ENCODE measurements around the gene ZNF747.
"Not testable (repeated sequence)": the region's sequence is repeated elsewhere in the genome, so short reads cannot be mapped to it uniquely, and the experiment has no call there.

The ZNF747 gene

DNA sequence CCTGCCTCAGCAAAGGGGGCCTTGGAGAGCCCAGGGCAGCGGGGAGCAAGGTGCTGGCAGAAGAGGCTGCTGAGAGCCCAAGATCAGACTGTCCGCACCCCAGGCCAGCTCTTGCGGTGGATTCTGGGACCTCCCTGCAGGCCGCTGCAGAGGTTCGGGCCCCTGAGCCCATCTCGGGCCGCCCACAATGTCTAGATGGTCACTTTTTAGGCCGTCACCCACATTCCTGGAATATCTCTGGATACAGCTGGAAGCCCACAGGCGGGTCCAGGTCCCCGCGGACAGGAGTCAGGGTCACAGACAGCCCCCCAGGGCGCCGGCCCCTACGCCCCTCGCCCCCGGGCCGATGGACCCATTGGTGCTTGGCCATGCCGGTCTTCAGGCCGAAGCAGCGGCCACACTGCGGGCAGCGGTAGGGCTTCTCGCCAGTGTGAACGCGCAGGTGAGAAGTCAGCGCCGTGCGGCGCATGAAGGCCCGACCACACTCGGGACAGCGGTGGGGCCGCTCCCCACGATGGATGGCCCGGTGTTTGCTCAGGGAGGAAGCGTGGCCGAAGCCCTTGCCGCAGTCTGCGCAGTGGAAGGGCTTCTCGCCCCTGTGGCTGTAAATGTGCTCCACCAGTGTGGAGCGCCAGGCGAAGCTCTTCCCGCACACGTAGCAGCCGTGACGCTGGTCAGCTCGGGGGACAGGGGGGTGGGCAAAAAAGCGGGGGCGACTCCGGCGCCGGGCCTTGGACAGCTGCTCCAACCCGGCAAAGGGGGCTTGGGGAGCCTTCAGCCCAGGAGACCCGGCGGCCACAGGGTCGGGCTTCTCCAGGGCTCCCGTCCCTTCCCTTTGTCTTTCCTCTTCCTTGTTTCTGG lies 2.1 kb downstream of the ZNF747 start:
- no peak for DNase-seq

- DNase-seq, result no peak
Measured at GRCh38 chr16:30530163-30531037, 4.3 kb downstream of the ZNF747 start.

GRCh38 chr16:30528799-30529457 lies 5.7 kb downstream of the ZNF747 start:
- no peak for DNase-seq

DNA sequence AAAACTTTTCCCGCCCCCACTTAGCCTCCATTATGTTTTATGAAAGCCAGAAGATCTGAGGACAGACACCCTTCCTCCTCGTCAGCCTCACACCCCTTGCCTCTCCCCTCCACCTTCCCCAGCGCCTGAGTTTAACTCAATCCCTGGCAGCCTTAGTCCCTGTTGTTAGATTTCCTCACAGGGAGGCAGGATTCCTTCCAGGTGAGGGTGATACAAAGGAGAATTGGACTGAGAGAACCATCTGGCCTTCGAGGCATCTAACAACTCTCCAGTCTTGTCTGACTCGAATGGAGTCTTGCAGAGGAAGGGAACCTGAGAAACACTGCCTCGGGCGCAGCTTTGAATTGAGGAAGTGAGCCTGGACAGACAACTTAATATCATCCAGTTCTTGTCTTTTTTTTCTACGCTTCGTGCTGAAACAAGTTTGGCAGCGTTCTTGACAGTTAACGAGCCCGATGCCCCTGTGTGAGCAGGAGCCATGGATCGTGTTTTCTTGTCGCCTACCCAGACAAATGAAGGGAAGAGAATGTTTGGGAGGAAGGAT lies 7.0 kb downstream of the ZNF747 start:
- DNase-seq, result peak in 1 of 2 experiments; percentile 50

DNA sequence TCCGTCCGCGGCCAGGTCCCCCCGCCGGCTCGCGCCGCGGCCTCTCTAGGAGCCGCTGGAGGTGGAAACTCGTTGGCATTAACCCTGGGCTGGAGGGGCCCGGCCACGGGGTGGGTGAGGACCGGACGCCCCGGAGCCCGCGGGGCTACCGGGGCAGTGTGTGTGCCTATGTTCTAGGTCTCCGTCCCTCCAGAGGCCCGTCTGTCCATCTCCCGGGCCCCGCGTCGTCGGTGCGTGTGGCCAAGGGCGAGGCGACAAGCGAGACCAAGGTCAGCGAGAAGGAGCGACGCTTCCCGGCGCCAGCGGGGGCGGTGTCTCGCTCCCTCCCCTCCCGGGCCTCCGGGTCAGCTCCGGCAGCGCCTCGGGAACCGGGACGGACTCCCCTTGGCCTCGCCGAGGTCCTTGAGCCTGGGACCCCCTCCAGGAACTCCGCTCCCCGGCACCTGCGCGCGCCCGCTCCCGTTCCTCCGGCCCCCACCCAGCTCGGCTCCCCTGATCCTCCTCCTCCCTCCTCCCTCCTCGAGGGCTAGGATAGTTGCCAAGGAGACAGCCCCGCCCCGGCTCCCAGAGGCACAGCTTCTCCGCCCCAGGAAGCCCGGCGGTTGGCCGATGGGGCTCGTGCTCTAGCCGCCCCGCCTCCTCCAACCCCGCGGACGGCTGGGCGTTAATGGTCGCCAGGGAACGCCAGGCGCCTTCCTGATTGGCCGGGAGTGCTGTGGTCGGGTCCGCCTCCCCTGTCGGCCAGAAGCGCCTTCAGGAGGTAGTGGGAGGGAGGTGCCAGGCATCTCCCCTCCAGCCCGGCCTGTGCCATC lies 7.6 kb downstream of the ZNF747 start:
- peak; percentile 96 to 99 for DNase-seq

DNA sequence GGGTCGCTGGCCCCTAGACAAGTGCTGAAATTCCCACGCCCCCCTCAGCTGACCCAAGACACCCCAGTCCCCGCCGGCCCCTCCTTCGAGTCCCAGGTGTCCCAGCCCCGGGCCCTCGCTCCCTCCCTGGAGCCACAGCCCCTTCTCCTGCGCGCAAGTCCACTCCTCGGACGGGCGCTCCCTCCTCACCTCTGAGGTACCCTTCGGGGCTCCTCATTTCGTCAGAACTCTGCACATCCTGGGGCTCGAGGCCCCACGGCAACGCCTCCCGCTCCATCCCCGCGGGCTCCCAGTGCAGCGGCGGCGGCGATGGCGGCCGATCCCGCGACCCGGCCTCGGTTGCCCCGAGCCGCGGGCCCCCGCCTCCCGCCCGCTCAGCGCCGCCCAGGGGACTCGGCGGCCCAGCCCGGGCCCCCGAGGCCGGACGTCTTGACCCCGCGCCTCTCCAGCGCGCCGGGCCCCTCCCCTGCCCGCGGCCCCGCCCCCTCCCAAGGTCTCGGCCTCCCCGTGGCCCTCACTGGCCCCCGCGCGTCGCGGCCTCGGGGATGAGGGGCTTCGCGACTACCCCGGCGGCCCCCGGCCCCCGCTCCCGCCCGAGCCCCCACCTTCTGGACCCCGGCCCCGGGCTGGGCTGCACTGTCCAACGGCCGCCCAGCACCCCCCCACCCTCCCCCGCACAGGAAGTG lies 8.4 kb downstream of the ZNF747 start, which contains the start of gene ZNF768:
Gene ZNF768, minus strand, starts transcription at position 430 of the 686 bp plus-strand sequence. Its CDS starts 153 bp downstream, at position 277.
- peak in 1 of 2 experiments; percentile 79 for DNase-seq

DNA sequence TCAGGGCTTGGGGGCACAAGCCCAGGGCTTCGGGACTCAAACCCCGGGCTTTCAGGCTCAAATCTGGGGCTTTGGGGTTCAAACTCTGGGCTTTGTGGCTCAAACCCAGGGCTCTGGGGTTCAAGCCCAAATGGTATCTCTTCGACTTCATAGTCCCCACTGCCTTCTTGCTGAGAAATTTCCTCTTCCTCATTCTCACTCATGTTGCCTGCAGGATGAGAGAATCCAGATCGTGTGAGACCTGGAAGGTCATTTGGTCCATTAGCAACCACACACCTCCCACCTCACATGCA lies 8.9 kb downstream of the ZNF747 start:
- DNase-seq, result no peak

DNA sequence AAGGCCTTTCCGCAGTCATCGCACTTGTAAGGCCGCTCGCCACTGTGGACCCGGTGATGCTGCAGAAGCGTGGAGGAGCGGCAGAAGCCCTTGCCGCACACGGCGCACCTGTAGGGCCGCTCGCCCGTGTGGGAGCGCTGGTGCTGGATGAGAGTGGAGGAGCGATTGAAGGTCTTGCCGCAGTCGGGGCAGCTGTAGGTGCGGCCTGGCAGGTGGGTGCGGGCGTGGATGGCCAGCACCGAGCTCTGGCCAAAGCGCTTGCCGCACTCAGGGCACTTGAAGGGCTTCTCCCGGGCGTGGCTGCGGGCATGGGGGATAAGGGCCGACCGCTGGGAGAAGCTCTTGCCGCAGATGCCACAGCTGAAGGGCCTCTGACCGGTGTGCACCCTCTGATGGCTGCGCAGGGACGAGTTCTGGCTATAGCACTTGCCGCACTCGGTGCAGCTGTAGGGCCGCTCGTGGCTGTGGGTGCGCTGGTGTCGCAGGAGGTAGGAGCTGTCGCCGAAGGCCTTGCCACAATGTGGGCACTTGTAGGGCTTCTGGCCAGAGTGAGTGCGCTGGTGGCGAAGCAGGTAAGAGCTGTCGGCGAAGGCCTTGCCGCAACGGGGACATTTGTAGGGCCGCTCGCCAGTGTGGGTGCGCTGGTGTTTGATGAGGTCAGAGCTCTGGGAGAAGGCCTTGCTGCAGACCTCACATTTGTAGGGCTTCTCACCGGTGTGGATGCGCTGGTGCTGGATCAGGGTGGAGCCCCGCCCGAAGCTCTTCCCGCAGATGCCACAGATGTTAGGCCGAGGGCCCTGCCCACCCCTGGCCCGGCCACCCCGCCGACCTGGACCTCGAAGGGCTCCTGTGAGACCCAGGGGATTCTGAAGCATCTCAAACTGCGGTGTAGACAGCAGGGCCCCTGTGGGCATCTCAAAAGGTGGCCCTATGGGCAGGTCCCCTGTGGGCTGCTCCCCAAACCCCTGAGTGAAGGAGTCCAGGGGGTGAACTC lies 9.8 kb downstream of the ZNF747 start:
- no peak for DNase-seq

DNA sequence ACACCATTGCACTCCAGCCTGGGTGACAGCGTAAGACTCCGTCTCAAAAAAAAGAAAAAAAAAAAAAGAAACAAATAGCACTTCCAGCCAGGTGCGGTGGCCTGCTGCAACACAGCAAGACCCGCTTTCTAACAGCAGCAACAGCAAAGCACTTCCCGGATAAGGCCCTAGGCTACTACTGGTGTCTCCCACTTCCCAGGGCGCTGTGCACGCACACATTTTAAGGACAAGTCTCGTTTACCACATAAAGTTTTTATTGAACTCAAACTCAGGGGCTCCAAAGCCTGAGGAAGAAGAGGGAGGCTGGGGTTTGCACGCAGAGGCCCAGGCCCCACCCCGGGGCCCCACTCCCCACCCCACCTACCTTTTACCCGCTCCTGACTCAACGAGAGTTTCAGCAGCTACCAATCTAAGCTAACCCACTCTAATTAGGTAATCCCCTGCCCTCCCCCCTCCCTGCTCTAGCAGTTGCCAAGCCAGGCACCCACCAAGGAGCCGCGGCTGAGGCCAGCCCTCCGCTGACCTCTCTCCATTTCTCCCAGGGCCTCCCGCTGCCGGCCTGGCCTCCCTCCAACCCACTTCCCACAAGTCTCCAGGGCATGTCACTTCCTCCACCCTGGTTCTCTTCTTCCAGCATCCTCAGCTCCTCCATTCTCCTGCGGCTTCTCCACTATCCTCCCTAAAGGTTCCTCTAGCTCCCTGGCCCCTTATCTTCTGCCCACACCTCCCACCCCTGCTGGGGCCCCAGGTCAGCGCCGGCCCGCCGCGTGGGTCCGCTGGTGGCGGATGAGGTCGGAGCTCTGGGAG lies 10.7 kb downstream of the ZNF747 start:
- no peak for DNase-seq

DNA sequence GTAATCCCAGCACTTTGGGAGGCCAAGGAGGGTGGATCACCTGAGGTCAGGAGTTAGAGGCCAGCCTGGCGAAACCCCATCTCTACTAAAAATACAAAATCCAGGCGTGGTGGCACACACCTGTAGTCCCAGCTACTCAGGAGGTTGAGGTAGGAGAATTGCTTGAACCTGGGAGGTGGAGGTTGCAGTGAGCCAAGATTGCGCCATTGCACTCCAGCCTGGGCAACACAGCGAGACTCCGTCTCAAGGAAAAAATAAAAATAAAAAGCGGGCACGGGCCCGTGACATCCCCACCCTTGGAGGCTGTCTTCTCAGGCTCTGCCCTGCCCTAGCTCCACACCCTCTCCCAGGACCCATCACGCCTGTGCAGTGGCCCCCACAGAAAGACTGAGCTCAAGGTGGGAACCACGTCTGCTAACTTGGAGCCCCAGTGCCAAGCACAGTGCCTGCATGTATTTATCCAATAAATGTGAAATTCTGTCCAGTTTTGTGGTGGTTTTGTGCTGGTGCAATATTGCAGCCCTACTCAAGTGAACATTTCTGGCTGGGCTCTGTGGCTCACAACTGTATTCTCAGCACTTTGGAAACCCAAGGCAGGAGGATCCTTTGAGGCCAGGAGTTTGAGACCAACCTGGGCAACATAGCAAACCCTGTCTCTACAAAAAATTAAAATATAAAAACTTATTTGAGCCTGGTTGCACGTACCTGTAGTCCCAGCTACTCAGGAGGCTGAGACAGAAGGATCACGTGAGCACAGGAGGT lies 11.8 kb downstream of the ZNF747 start:
- not testable (repeated sequence) for DNase-seq

GRCh38 chr16:30521873-30522641 lies 12.6 kb downstream of the ZNF747 start:
- DNase-seq, result no peak

DNA sequence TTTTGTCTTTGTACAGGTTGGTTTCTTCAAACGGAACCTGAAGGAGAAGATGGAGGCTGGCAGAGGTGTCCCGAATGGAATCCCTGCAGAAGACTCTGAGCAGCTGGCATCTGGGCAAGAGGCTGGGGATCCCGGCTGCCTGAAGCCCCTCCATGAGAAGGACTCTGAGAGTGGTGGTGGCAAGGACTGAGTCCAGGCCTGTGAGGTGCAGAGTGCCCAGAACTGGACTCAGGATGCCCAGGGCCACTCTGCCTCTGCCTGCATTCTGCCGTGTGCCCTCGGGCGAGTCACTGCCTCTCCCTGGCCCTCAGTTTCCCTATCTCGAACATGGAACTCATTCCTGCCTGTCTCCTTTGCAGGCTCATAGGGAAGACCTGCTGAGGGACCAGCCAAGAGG lies 13.2 kb downstream of the ZNF747 start:
- no peak for DNase-seq

GRCh38 chr16:30519120-30520049 lies 15.3 kb downstream of the ZNF747 start:
- DNase-seq, result no peak

- no peak for DNase-seq
Measured at GRCh38 chr16:30518552-30518951, 16.1 kb downstream of the ZNF747 start.

DNA sequence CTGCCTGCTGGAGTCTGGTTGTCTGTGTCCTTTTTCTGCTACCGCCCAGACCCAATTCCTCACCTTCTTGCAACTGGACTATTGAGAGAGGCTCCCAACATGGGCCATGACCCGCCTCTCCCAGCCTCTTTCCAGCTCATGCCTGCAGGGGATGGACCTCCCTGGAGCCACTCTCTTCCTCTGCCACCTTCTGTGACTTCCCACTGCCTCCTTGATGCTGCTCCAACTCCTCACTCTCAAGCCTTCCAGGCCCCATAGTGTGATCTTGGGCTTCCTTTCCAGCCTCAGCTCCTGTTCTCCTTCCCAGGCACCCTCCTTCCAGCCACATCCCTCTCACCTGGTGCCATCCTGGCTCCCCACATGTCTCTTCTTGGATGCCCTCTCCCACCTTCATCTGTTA lies 19.4 kb downstream of the ZNF747 start:
- DNase-seq, result no peak

DNA sequence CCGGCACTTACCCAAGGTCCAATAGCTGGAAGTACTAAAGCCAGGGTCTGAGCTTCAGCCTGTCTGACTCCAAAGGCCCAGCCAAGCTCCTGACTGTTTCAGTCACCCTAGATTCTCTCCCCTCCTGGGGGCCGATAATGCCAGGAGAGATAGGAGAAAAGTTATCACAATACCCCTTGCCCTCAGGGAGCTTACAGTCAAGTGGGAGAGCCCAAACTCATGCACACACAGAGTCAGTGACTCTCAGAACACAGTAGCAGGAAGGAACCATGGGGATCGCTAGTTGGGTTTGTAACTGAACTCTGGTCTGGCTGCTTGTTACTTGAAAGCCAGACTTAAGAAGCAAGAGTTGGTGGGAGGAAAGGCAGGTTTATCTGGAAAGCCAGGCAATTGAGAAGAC lies 23.1 kb downstream of the ZNF747 start:
- no peak for DNase-seq

Data from NCI-H526 (cell line).